Ascending aorta (tissue), 2 donors: ENCODE measurements around the gene ZNF33B. TPM values are rescaled to one million over a fixed set of nuclear protein-coding genes. Genes with fewer than 3 reads are reported as not detected.

ENCODE experiments used
- DNase-seq, 2 donors: peaks; one replicate each; pipeline ENCODE4 v3.0.0-alpha.2; 2019; ENCODE audit warnings: low spot score in 2 of 2
- H3K27ac ChIP-seq, 2 donors: fragments of 200-600 bp; sonication (generic); one replicate each; pipeline ENCODE4 v1.5.1; 2016 to 2017; ENCODE audit warnings: mild to moderate bottlenecking in 1 of 2
- H3K27me3 ChIP-seq: fragments of 200-600 bp; sonication (generic); one replicate; pipeline ENCODE4 v1.5.1; 2017
- H3K36me3 ChIP-seq, 2 donors: fragments of 200-600 bp; sonication (generic); one replicate each; pipeline ENCODE4 v1.5.1; 2016
- H3K4me1 ChIP-seq, 2 donors: fragments of 200-600 bp; sonication (generic); one replicate each; pipeline ENCODE4 v1.5.1; 2016 to 2017; ENCODE audit warnings: mild to moderate bottlenecking in 1 of 2
- H3K4me3 ChIP-seq, 2 donors: fragments of 200-600 bp; sonication (generic); one replicate each; pipeline ENCODE4 v1.5.1; 2016 to 2017; ENCODE audit warnings: mild to moderate bottlenecking in 1 of 2
- H3K9me3 ChIP-seq, 2 donors: fragments of 200-600 bp; sonication (generic); one replicate each; pipeline ENCODE4 v1.5.1; 2016
- CTCF ChIP-seq, 3 experiments: fragments of 200-600 bp in 2 of 3; fragments of 450-650 bp in 1 of 3; sonication (generic) in 2 of 3; IDR thresholded peaks; one replicate each; pipeline ENCODE4 v1.5.1; 2016 to 2019; ENCODE audit warnings: antibody characterized with exemption in 3 of 3, mild to moderate bottlenecking in 1 of 3, moderate library complexity in 1 of 3
- intact Hi-C: fragments of 100-400 bp; cut with DNase I; formaldehyde crosslinking; loops from one replicate; pipeline ENCODE4 v1.15.1; 2023
- total RNA-seq: library from RNA; depleted of rRNA; stranded (reverse); fragments of >200 nt; gene quantifications from one replicate; pipeline ENCODE4 v1.1.0, GENCODE V29; 2016

ZNF33B gene
- total RNA-seq, 1 donor from 2014 or later = 8.6 TPM

- H3K4me1 ChIP-seq = no peaks in the 10 kb centered on the region
- H3K36me3 ChIP-seq = peaks cover 39 to 84% of the 10 kb centered on the region in 2 donors
- peaks cover 15 to 54% of the 10 kb centered on the region in 2 donors for H3K9me3 ChIP-seq
- intact Hi-C loops = no loop called here
- DNase-seq = no peak
- no peak for TF ChIP-seq CTCF (IDR thresholded peaks at IDR 0.05)
- no peak overlapping the region for H3K27ac ChIP-seq
- H3K27me3 ChIP-seq = no peaks in the 10 kb centered on the region
- H3K4me3 ChIP-seq = no peak overlapping the region
Observed at GRCh38 chr10:42593284-42593683, 45.1 kb downstream of the ZNF33B start.

GRCh38 chr10:42583828-42584227 lies 54.5 kb downstream of the ZNF33B start:
- Histone ChIP-seq H3K27me3 (no peaks in the 10 kb centered on the region), H3K27ac (no peak overlapping the region), H3K9me3 (peaks cover 0 to 15% of the 10 kb centered on the region in 2 donors), H3K36me3 (peaks cover 7 to 17% of the 10 kb centered on the region in 2 donors), H3K4me1 (no peaks in the 10 kb centered on the region), H3K4me3 (no peak overlapping the region)
- intact Hi-C loops = no loop called here
- DNase-seq = no peak
- TF ChIP-seq CTCF (IDR thresholded peaks at IDR 0.05) = no peak

- Histone ChIP-seq H3K4me3 (no peak overlapping the region), H3K36me3 (no peaks in the 10 kb centered on the region), H3K9me3 (no peaks in the 10 kb centered on the region), H3K27me3 (no peaks in the 10 kb centered on the region), H3K27ac (no peak overlapping the region), H3K4me1 (no peaks in the 10 kb centered on the region)
- TF ChIP-seq CTCF (IDR thresholded peaks at IDR 0.05) = no peak
- intact Hi-C loops = no loop called here
- DNase-seq = no peak
Observed at GRCh38 chr10:42578019-42578418, 60.4 kb downstream of the ZNF33B start.

GRCh38 chr10:42576338-42576737 lies 62.0 kb downstream of the ZNF33B start:
- Histone ChIP-seq H3K9me3 (no peaks in the 10 kb centered on the region), H3K36me3 (no peaks in the 10 kb centered on the region), H3K27ac (no peak overlapping the region), H3K4me3 (no peak overlapping the region), H3K4me1 (no peaks in the 10 kb centered on the region), H3K27me3 (no peaks in the 10 kb centered on the region)
- no peak for TF ChIP-seq CTCF (IDR thresholded peaks at IDR 0.05)
- intact Hi-C loops = no loop called here
- DNase-seq = no peak

- intact Hi-C loops = no loop called here
- H3K27ac ChIP-seq = no peak overlapping the region
Observed at GRCh38 chr10:42574336-42574735, 64.0 kb downstream of the ZNF33B start.

More at GRCh38 chr10:42574336-42574735, 64.0 kb downstream of the ZNF33B start:
- no peaks in the 10 kb centered on the region for H3K36me3 ChIP-seq
- no peaks in the 10 kb centered on the region for H3K27me3 ChIP-seq
- no peaks in the 10 kb centered on the region for H3K4me1 ChIP-seq
- no peak for TF ChIP-seq CTCF (IDR thresholded peaks at IDR 0.05)
- H3K4me3 ChIP-seq = no peak overlapping the region
- H3K9me3 ChIP-seq = no peaks in the 10 kb centered on the region
- no peak for DNase-seq
